Measurements from ENCODE around the gene NKX6-1.

GRCh38 chr4:84480082-84480481 is 19.0 kb downstream of the NKX6-1 start:
- no peak for TF ChIP-seq ZNF592 (IDR thresholded peaks at IDR 0.05)
- TF ChIP-seq CTCF (IDR thresholded peaks at IDR 0.05 in 2 of 3, conservative IDR thresholded peaks at IDR 0.05 in 1 of 3; ENCODE audit: insufficient read depth in 2 of 3, low read depth in 1 of 3, low read length in 3 of 3) = no peak
- TF ChIP-seq ZNF449 (CRISPR knock-in tag; IDR thresholded peaks at IDR 0.05) = no peak
- TF ChIP-seq HNRNPH1 (optimal IDR thresholded peaks at IDR 0.05; ENCODE audit: low read depth, low read length) = no peak
- no peak for TF ChIP-seq ATF3 (IDR thresholded peaks at IDR 0.05)
- no peak for TF ChIP-seq ATF3 (CRISPR knock-in tag; conservative IDR thresholded peaks at IDR 0.05)
- TF ChIP-seq BRCA1 (IDR thresholded peaks at IDR 0.05) = no peak
- TF ChIP-seq BRCA1 (CRISPR knock-in tag; IDR thresholded peaks at IDR 0.05) = no peak
- no peak for TF ChIP-seq SRF (CRISPR knock-in tag; IDR thresholded peaks at IDR 0.05)
- TF ChIP-seq TAF1 (IDR thresholded peaks at IDR 0.05; ENCODE audit: control insufficient read depth, extremely low read depth, insufficient read depth, low read length, severe bottlenecking) = no peak
- TF ChIP-seq ZNF583 (CRISPR knock-in tag; IDR thresholded peaks at IDR 0.05) = no peak
- no peak for TF ChIP-seq POLR2AphosphoS2 (IDR thresholded peaks at IDR 0.05; ENCODE audit: low read length)
- no peak for TF ChIP-seq POLR2AphosphoS5 (IDR thresholded peaks at IDR 0.05; ENCODE audit: control insufficient read depth, insufficient read depth, low read depth, low read length)
- no peak for TF ChIP-seq ZNF239 (CRISPR knock-in tag; IDR thresholded peaks at IDR 0.05)
